Activated naive CD4-positive, alpha-beta T cell treated with anti-CD3 and anti-CD28 coated beads, Interleukin-2, amount 50 U/mL, for 72 hours (primary cell): Measurements from ENCODE around the gene EHHADH. TPM values are rescaled to one million over a fixed set of nuclear protein-coding genes. Genes with fewer than 3 reads are reported as not detected.

Experiments used
- ATAC-seq, 2 donors: fragments of 150-1000 bp; cut with Tn5 transposase; 2 replicates each; pipeline ENCODE4 v1.10.0; 2021; ENCODE audit warnings: mild to moderate bottlenecking in 2 of 2, moderate library complexity in 2 of 2
- DNase-seq, 2 donors: peaks; one replicate each; pipeline ENCODE4 v3.0.0; 2021 to 2022; ENCODE audit warnings: low spot score in 2 of 2
- H3K27ac Mint-ChIP-seq, 2 donors: one replicate each; pipeline ENCODE4 v1.8.0; 2022; ENCODE audit warnings: mild to moderate bottlenecking in 2 of 2, mixed read lengths in 2 of 2
- H3K36me3 Mint-ChIP-seq, 2 donors: one replicate each; pipeline ENCODE4 v1.8.0; 2022; ENCODE audit warnings: mixed read lengths in 2 of 2
- H3K9me3 Mint-ChIP-seq, 2 donors: one replicate each; pipeline ENCODE4 v1.8.0; 2022; ENCODE audit warnings: mixed read lengths in 2 of 2
- total RNA-seq, 2 donors: library from RNA; stranded (reverse); gene quantifications; one replicate each; pipeline ENCODE4 v1.2.3, GENCODE V29; 2022

The EHHADH gene
- total RNA-seq, 2 donors from 2014 or later, result 2.3 to 4.2 TPM

DNA sequence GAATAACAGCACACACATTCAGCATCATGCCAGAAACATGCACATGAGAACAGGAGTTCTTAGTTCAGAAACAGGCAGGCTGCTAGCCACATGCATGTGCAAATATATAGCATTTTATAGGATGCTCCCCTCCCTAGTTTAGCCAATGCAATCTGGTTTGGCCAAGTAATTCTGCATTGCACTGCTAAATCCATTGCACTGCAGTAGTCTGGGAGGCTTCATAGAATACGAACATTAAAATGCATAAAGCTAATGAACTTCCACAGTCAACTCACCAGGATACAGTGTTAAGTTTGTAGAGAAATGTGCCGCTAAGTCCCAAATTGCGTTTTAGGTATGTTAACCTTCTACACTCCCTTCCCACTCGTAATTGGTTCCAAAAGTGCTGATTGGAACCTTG lies 41.8 kb downstream of the EHHADH start:
- no peak for ATAC-seq
- no peaks in the 10 kb centered on the region for H3K9me3 Mint-ChIP-seq
- DNase-seq, result no peak
- H3K27ac Mint-ChIP-seq, result no peak overlapping the region
- no peaks in the 10 kb centered on the region for H3K36me3 Mint-ChIP-seq

GRCh38 chr3:185210621-185211142 lies 43.2 kb downstream of the EHHADH start:
- no peak overlapping the region for H3K27ac Mint-ChIP-seq
- no peak for ATAC-seq
- no peaks in the 10 kb centered on the region for H3K9me3 Mint-ChIP-seq

DNA sequence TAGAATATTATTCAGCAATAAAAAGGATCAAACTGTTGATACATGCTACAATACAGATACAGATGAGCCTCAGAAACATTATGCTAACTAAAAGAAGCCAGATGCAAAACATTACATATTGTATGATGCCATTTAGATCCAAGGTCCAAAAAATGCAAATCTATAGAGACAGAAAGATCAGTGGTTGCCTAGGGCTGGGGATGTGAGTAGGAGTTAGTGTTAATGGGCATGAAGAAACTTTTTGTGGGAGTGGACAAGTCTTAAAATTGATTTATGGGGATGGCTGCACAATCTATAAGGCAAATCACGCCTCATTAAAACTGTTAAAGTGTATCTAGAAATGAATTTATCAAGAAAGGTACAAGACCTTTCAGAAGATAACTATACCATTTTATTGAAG lies 45.0 kb downstream of the EHHADH start:
- ATAC-seq, result no peak
- DNase-seq, result no peak
- Mint-ChIP-seq H3K36me3 (no peaks in the 10 kb centered on the region), H3K9me3 (no peaks in the 10 kb centered on the region), H3K27ac (no peak overlapping the region)

More at GRCh38 chr3:185210621-185211142, 43.2 kb downstream of the EHHADH start:
- no peaks in the 10 kb centered on the region for H3K36me3 Mint-ChIP-seq
- no peak for DNase-seq

- no peaks in the 10 kb centered on the region for H3K9me3 Mint-ChIP-seq
- DNase-seq, result no peak
- ATAC-seq, result peak; percentile 20 to 84
- no peak overlapping the region for H3K27ac Mint-ChIP-seq
- no peaks in the 10 kb centered on the region for H3K36me3 Mint-ChIP-seq
Measured at GRCh38 chr3:185207931-185208746, 45.7 kb downstream of the EHHADH start.

- H3K27ac Mint-ChIP-seq, result no peak overlapping the region
- no peaks in the 10 kb centered on the region for H3K9me3 Mint-ChIP-seq
- ATAC-seq (no peak), DNase-seq (no peak)
- H3K36me3 Mint-ChIP-seq, result no peaks in the 10 kb centered on the region
Measured at GRCh38 chr3:185207481-185207880, 46.4 kb downstream of the EHHADH start.

GRCh38 chr3:185205865-185206264 lies 48.0 kb downstream of the EHHADH start:
- DNase-seq (no peak), ATAC-seq (peak in 1 of 2 donors; percentile 24)
- Mint-ChIP-seq H3K27ac (no peak overlapping the region), H3K36me3 (peaks cover 0 to under 1% of the 10 kb centered on the region in 2 donors), H3K9me3 (no peaks in the 10 kb centered on the region)

- Mint-ChIP-seq H3K36me3 (peaks cover 0 to 4% of the 10 kb centered on the region in 2 donors), H3K9me3 (no peaks in the 10 kb centered on the region), H3K27ac (no peak overlapping the region)
- no peak for DNase-seq
- no peak for ATAC-seq
Measured at GRCh38 chr3:185204894-185205293, 49.0 kb downstream of the EHHADH start.

- ATAC-seq (no peak), DNase-seq (no peak)
- Mint-ChIP-seq H3K27ac (no peak overlapping the region), H3K9me3 (peaks cover under 1 to 1% of the 10 kb centered on the region in 2 donors), H3K36me3 (peaks cover 5 to 7% of the 10 kb centered on the region in 2 donors)
Measured at GRCh38 chr3:185200639-185201038, 53.2 kb downstream of the EHHADH start.

GRCh38 chr3:185199671-185200070 lies 54.2 kb downstream of the EHHADH start:
- DNase-seq, result no peak
- no peak for ATAC-seq
- Mint-ChIP-seq H3K9me3 (peaks cover 4 to 9% of the 10 kb centered on the region in 2 donors), H3K27ac (no peak overlapping the region), H3K36me3 (peaks cover 7 to 11% of the 10 kb centered on the region in 2 donors)

DNA sequence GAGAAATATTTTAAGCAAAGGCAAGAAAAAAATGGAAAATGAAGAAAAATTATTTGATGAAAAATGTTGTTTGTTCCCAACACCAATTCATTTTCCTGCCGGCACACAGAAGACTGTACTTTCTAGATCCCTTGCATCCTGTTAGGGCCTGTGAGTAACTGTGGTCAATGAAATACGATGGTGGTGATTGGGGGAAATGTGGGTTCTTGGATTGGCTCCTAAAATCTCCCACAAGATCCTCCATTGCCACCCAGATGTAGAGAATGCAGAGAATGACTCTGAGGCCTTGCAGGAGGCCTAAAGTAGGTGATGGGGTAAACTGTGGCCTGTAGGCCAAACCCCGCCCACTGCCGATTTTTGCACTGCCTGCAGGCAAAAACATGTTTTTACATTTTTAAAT lies 54.6 kb downstream of the EHHADH start:
- Mint-ChIP-seq H3K27ac (no peak overlapping the region), H3K9me3 (peaks cover 4 to 9% of the 10 kb centered on the region in 2 donors), H3K36me3 (peaks cover 7 to 11% of the 10 kb centered on the region in 2 donors)
- DNase-seq (no peak), ATAC-seq (no peak)

DNA sequence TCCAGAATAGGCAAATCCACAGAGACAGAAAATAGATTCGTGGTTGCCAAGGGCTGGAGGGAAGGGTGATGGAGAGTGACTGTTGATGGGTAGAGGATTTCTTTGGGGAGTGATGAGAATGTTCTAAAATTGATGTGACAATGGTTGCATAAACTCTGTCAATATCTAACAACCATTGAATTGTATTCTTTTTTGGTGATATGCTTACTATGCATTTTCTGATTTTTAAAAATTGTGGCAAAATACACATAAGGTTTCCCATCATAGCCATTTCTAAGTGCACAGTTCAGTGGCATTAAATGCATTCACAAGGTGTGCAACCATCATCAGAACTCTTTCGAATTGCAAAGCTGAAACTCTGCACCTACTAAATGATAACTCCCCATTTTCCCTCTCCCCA lies 56.8 kb downstream of the EHHADH start:
- Mint-ChIP-seq H3K36me3 (peaks cover 7 to 20% of the 10 kb centered on the region in 2 donors), H3K27ac (no peak overlapping the region), H3K9me3 (peaks cover 4 to 9% of the 10 kb centered on the region in 2 donors)
- ATAC-seq, result no peak
- DNase-seq, result no peak

DNA sequence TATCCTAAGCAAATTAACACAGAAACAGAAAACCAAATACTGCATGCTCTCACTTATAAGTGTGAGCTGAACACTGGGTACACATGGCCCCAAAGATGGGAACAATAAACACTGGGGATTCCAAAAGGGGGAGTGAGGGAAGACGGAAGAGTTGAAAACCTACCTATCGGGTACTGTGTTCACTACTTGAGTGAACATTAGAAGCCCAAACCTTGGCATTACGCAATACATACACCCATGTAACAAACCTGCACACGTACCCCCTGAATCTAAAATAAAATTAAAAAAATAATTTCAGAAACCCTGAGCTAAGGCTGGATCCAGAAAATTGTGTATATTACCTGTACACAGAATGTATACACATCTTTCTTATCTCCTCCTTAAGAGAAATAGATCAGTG lies 58.2 kb downstream of the EHHADH start:
- H3K36me3 Mint-ChIP-seq, result peaks cover 7 to 18% of the 10 kb centered on the region in 2 donors
- peaks cover 4 to 9% of the 10 kb centered on the region in 2 donors for H3K9me3 Mint-ChIP-seq
- no peak for ATAC-seq
- no peak overlapping the region for H3K27ac Mint-ChIP-seq
- no peak for DNase-seq

DNA sequence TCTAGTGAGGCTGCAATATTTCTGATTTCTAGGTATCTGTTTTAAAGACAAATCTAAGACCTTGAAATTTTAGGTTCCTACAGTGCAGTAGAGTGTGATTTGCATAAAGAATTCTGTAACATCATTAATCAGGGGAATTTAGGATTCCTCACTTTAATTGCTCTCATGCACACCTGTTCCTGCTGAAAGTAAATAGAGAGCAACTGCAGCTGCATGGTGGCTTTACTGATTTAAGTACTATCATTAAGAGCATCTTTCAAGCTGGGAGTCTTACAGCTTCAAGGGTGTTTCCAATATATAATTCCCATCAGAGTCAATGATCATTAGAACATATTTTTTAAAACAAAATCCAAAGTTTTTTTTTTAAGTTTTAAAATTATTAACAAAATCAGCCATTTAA lies 65.0 kb downstream of the EHHADH start:
- DNase-seq, result no peak
- Mint-ChIP-seq H3K27ac (no peak overlapping the region), H3K9me3 (no peaks in the 10 kb centered on the region), H3K36me3 (peaks cover 0 to 9% of the 10 kb centered on the region in 2 donors)
- no peak for ATAC-seq

GRCh38 chr3:185187391-185187790 lies 66.5 kb downstream of the EHHADH start:
- Mint-ChIP-seq H3K9me3 (no peaks in the 10 kb centered on the region), H3K27ac (no peak overlapping the region), H3K36me3 (peaks cover 0 to 1% of the 10 kb centered on the region in 2 donors)
- DNase-seq, result no peak
- ATAC-seq, result no peak

GRCh38 chr3:185176750-185177359 lies 77.0 kb downstream of the EHHADH start:
- Mint-ChIP-seq H3K27ac (no peak overlapping the region), H3K9me3 (no peaks in the 10 kb centered on the region), H3K36me3 (no peaks in the 10 kb centered on the region)
- no peak for ATAC-seq
- peak in 1 of 2 donors; percentile 31 for DNase-seq

DNA sequence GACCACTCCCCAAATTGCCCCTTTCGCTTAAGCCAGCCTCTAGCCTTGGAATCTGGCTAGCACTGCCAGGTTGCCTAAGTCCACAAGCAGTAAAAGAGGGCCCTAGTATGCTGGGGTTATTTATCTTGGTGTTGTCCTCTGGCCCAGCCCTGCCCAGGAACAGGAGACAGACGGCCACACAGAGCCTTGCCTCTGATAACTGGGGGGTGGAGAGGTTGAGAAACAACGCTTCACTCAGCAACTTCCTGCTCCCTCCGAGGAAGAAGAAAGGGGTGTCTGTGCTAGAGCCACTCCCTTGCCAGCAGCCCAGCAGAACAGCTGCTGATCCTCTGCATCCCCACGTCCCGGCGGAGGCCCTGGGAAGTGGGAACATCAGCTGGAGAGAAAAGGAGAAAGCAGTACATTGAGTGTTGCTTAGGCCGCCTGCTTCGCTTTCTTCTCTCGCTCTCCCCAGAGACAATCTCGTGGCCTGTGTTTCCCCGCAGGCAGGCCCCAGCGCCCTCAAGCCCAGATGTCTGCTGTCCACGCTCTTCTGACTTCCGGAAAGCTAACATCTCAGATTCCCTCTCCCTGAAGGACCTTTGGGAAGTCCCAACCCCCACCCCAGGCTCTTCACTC lies 78.4 kb downstream of the EHHADH start:
- H3K27ac Mint-ChIP-seq, result no peak overlapping the region
- DNase-seq, result no peak
- H3K9me3 Mint-ChIP-seq, result no peaks in the 10 kb centered on the region
- ATAC-seq, result no peak
- H3K36me3 Mint-ChIP-seq, result no peaks in the 10 kb centered on the region
